ENCODE results near the gene CNIH3. TPM values are rescaled to one million over a fixed set of nuclear protein-coding genes. Genes with fewer than 3 reads are reported as not detected.
"Not testable (repeated sequence)": the region's sequence is repeated elsewhere in the genome, so short reads cannot be mapped to it uniquely, and the experiment has no call there.

Gene CNIH3
- polyA plus RNA-seq, result 1 to 10 TPM in 1 of 4 donors, under 1 TPM in 1, not detected in 2; 0.70 to 2.1 TPM
- long read RNA-seq, donor 1, result 0 reads
- long read RNA-seq, donor 2, result 0 reads
- long read RNA-seq, donor 3, partial matches to known transcripts, result 0 of 1 reads
- long read RNA-seq, donor 3, other reads (novel, unspliced or antisense), result 0 of 1 reads
- long read RNA-seq, donor 4, result 0 reads
- long read RNA-seq, donor 5, result 0 reads
- long read RNA-seq, donor 6, result 0 reads
- long read RNA-seq, donor 7, result 0 reads
- long read RNA-seq, donor 8, result 0 reads
- long read RNA-seq, donor 9, result 0 reads
- long read RNA-seq, donor 10, result 0 reads

GRCh38 chr1:224615861-224616755 lies at the start of gene CNIH3:
Gene CNIH3, plus strand, starts transcription at chr1:224616317. Its CDS starts 858 bp downstream, at chr1:224617175.
- peak within 1 kb of the TSS in 2 of 3 donors; percentile 24 to 52 for H3K4me3 ChIP-seq (ENCODE audit: low read depth in 1 of 3, low read length in 3 of 3)
- 1 to 4% (median 2%) methylated on average over 82 to 91 of the region's 91 CpGs for WGBS, 3 donors
- peaks cover 0 to under 1% of the 10 kb centered on the region in 2 donors for H3K9me3 ChIP-seq (ENCODE audit: control insufficient read depth in 2 of 2, insufficient read depth in 1 of 2, low read depth in 1 of 2, low read length in 1 of 2)
- H3K27me3 ChIP-seq (ENCODE audit: control insufficient read depth in 3 of 3, insufficient read depth in 3 of 3, low read length in 3 of 3), result peaks cover 11 to 52% (median 22%) of the 10 kb centered on the region in 3 donors
- peaks cover 0 to 12% (median 0%) of the 10 kb centered on the region in 3 donors for H3K4me1 ChIP-seq (ENCODE audit: control insufficient read depth in 3 of 3, insufficient read depth in 2 of 3, low read depth in 1 of 3, low read length in 2 of 3)
- H3K36me3 ChIP-seq (ENCODE audit: control insufficient read depth in 3 of 3, insufficient read depth in 2 of 3, low read depth in 1 of 3, low read length in 3 of 3), result no peaks in the 10 kb centered on the region
- DNase-seq (peak in 1 of 2 donors; percentile 67), FAIRE-seq (no peak)
- no peak within 1 kb of the TSS for H3K27ac ChIP-seq (ENCODE audit: low read depth in 1 of 3, low read length in 2 of 3)

DNA sequence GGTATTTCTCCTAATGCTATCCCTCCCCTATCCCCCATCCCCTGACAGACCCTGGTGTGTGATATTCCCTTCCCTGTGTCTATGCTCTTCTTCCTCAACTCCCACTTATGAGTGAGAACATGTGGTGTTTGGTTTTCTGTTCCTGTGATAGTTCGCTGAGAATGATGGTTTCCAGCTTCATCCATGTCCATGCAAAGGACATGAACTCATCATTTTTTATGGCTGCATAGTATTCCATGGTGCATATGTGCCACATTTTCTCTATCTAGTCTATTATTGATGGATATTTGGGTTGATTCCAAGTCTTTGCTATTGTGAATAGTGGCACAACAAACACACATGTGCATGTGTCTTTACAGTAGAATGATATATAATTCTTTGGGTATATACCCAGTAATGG lies 49.6 kb upstream of the CNIH3 start:
- not testable (repeated sequence) for H3K27me3 ChIP-seq (ENCODE audit: control insufficient read depth in 3 of 3, insufficient read depth in 3 of 3, low read length in 3 of 3); DNase-seq; FAIRE-seq; H3K9me3 ChIP-seq (ENCODE audit: control insufficient read depth in 2 of 2, insufficient read depth in 1 of 2, low read depth in 1 of 2, low read length in 1 of 2); H3K4me1 ChIP-seq (ENCODE audit: control insufficient read depth in 3 of 3, insufficient read depth in 2 of 3, low read depth in 1 of 3, low read length in 2 of 3); H3K36me3 ChIP-seq (ENCODE audit: control insufficient read depth in 3 of 3, insufficient read depth in 2 of 3, low read depth in 1 of 3, low read length in 3 of 3); H3K27ac ChIP-seq (ENCODE audit: low read depth in 1 of 3, low read length in 2 of 3); H3K4me3 ChIP-seq (ENCODE audit: low read depth in 1 of 3, low read length in 3 of 3)
- 72 to 83% (median 77%) methylated on average over 1 of the region's 1 CpG for WGBS, 3 donors

- Histone ChIP-seq H3K36me3 (ENCODE audit: control insufficient read depth in 3 of 3, insufficient read depth in 2 of 3, low read depth in 1 of 3, low read length in 3 of 3) (no peaks in the 10 kb centered on the region), H3K9me3 (ENCODE audit: control insufficient read depth in 2 of 2, insufficient read depth in 1 of 2, low read depth in 1 of 2, low read length in 1 of 2) (no peaks in the 10 kb centered on the region), H3K27me3 (ENCODE audit: control insufficient read depth in 3 of 3, insufficient read depth in 3 of 3, low read length in 3 of 3) (no peaks in the 10 kb centered on the region), H3K27ac (ENCODE audit: low read depth in 1 of 3, low read length in 2 of 3) (no peak overlapping the region), H3K4me1 (ENCODE audit: control insufficient read depth in 3 of 3, insufficient read depth in 2 of 3, low read depth in 1 of 3, low read length in 2 of 3) (no peaks in the 10 kb centered on the region), H3K4me3 (ENCODE audit: low read depth in 1 of 3, low read length in 3 of 3) (no peak overlapping the region)
- 88 to 95% (median 92%) methylated on average over 6 of the region's 6 CpGs for WGBS, 3 donors
- FAIRE-seq, result no peak
- DNase-seq, result no peak
These were observed 46.8 kb upstream of the CNIH3 start for GRCh38 chr1:224569276-224569675.

DNA sequence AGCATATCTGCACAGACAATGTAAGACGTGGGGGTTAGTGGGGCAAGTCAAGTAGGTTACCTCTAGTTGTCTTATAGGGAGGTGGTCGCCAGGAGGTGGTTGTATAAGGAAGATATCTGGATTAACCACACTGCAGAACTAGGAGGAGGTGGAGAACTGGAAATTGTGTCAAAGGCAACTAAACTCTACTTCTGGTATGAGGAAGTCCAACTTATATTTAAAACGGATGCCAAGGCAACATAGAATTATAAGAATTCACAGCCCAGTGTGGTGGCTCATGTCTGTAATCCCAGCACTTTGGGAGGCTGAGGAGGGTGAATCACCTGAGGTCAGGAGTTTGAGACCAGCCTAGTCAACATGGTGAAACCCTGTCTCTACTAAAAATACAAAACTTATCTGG lies 44.1 kb upstream of the CNIH3 start:
- not testable (repeated sequence) for H3K4me3 ChIP-seq (ENCODE audit: low read depth in 1 of 3, low read length in 3 of 3); H3K27ac ChIP-seq (ENCODE audit: low read depth in 1 of 3, low read length in 2 of 3); H3K27me3 ChIP-seq (ENCODE audit: control insufficient read depth in 3 of 3, insufficient read depth in 3 of 3, low read length in 3 of 3); H3K4me1 ChIP-seq (ENCODE audit: control insufficient read depth in 3 of 3, insufficient read depth in 2 of 3, low read depth in 1 of 3, low read length in 2 of 3); FAIRE-seq; DNase-seq; H3K36me3 ChIP-seq (ENCODE audit: control insufficient read depth in 3 of 3, insufficient read depth in 2 of 3, low read depth in 1 of 3, low read length in 3 of 3); H3K9me3 ChIP-seq (ENCODE audit: control insufficient read depth in 2 of 2, insufficient read depth in 1 of 2, low read depth in 1 of 2, low read length in 1 of 2)
- 48 to 72% (median 60%) methylated on average over 3 of the region's 3 CpGs for WGBS, 3 donors

DNA sequence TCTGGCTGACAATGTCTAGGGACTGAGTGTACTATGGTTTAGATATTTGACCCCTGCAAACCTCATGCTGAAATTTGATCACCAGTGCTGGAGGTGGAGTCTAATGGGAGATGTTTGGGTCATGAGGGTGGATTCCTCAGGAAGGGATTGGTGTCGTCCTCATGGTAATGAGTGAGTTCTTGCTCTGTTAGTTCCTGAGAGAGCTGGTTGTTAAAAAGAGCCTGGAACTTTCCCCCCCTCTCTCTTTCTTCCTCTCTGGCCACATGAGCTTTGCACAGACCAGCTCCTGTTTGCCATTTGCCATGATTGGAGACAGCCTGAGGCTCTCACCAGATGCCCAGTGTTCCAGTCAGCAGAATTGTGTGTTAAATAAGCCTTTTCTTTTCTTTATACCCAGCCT lies 36.6 kb upstream of the CNIH3 start:
- no peak for FAIRE-seq

DNA sequence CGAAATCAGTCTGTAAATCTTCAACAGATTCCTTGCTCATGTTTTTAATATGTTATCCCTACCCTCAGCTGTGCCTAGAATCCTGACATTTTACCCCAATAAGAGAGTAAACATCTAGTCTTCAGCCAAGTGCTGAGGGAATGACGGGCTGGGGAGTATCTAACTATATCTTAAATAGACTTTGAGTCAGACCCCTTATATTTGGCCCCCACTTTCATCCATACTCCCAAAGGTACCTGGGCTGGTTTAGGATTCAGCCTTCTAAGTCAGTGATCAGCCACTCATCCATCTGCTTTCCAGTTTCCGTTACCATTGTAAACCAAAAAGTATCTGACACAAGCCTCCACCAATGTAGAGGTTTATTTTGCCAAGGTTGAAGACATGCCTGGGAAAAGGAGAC lies 36.1 kb upstream of the CNIH3 start:
- 63 to 83% (median 74%) methylated on average over 3 of the region's 3 CpGs for WGBS, 3 donors
- no peak overlapping the region for H3K27ac ChIP-seq (ENCODE audit: low read depth in 1 of 3, low read length in 2 of 3)
- H3K4me1 ChIP-seq (ENCODE audit: control insufficient read depth in 3 of 3, insufficient read depth in 2 of 3, low read depth in 1 of 3, low read length in 2 of 3), result no peaks in the 10 kb centered on the region
- FAIRE-seq (no peak), DNase-seq (no peak)
- peaks cover 0 to 4% (median 0%) of the 10 kb centered on the region in 3 donors for H3K27me3 ChIP-seq (ENCODE audit: control insufficient read depth in 3 of 3, insufficient read depth in 3 of 3, low read length in 3 of 3)
- no peak overlapping the region for H3K4me3 ChIP-seq (ENCODE audit: low read depth in 1 of 3, low read length in 3 of 3)
- H3K36me3 ChIP-seq (ENCODE audit: control insufficient read depth in 3 of 3, insufficient read depth in 2 of 3, low read depth in 1 of 3, low read length in 3 of 3), result no peaks in the 10 kb centered on the region
- no peaks in the 10 kb centered on the region for H3K9me3 ChIP-seq (ENCODE audit: control insufficient read depth in 2 of 2, insufficient read depth in 1 of 2, low read depth in 1 of 2, low read length in 1 of 2)

More for the DNA sequence above, 36.6 kb upstream of the CNIH3 start:
- H3K9me3 ChIP-seq (ENCODE audit: control insufficient read depth in 2 of 2, insufficient read depth in 1 of 2, low read depth in 1 of 2, low read length in 1 of 2), result no peaks in the 10 kb centered on the region
- no peak for DNase-seq
- peaks cover 0 to 4% (median 0%) of the 10 kb centered on the region in 3 donors for H3K27me3 ChIP-seq (ENCODE audit: control insufficient read depth in 3 of 3, insufficient read depth in 3 of 3, low read length in 3 of 3)
- 35 to 63% (median 44%) methylated on average over 1 of the region's 1 CpG for WGBS, 3 donors
- H3K4me1 ChIP-seq (ENCODE audit: control insufficient read depth in 3 of 3, insufficient read depth in 2 of 3, low read depth in 1 of 3, low read length in 2 of 3), result no peaks in the 10 kb centered on the region
- H3K27ac ChIP-seq (ENCODE audit: low read depth in 1 of 3, low read length in 2 of 3), result no peak overlapping the region
- no peak overlapping the region for H3K4me3 ChIP-seq (ENCODE audit: low read depth in 1 of 3, low read length in 3 of 3)
- H3K36me3 ChIP-seq (ENCODE audit: control insufficient read depth in 3 of 3, insufficient read depth in 2 of 3, low read depth in 1 of 3, low read length in 3 of 3), result no peaks in the 10 kb centered on the region

GRCh38 chr1:224582041-224582440 lies 34.1 kb upstream of the CNIH3 start:
- Histone ChIP-seq H3K27ac (ENCODE audit: low read depth in 1 of 3, low read length in 2 of 3) (no peak overlapping the region), H3K36me3 (ENCODE audit: control insufficient read depth in 3 of 3, insufficient read depth in 2 of 3, low read depth in 1 of 3, low read length in 3 of 3) (no peaks in the 10 kb centered on the region), H3K9me3 (ENCODE audit: control insufficient read depth in 2 of 2, insufficient read depth in 1 of 2, low read depth in 1 of 2, low read length in 1 of 2) (no peaks in the 10 kb centered on the region), H3K4me1 (ENCODE audit: control insufficient read depth in 3 of 3, insufficient read depth in 2 of 3, low read depth in 1 of 3, low read length in 2 of 3) (no peaks in the 10 kb centered on the region), H3K4me3 (ENCODE audit: low read depth in 1 of 3, low read length in 3 of 3) (no peak overlapping the region), H3K27me3 (ENCODE audit: control insufficient read depth in 3 of 3, insufficient read depth in 3 of 3, low read length in 3 of 3) (peaks cover 0 to 4% (median 0%) of the 10 kb centered on the region in 3 donors)
- FAIRE-seq (no peak), DNase-seq (no peak)
- 3 to 22% (median 10%) methylated on average over 1 of the region's 1 CpG for WGBS, 3 donors

DNA sequence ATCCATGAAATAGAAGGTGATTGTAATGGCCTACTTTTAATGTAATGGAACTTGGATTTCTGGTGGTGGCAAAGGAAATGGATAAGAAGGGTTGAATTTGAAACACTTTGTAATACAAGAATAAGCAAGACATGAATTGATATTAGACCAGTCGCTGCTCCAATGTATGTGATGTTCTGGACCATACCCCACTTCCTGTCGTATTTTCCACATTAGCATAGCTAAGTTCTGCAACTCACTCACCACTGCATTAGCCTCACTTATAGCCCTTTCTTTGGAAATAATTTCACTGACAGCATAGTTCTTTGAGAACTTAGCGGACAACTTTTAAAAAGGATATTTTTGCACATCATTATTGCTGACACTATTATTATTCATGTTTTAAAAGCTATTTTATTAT lies 32.3 kb upstream of the CNIH3 start:
- Histone ChIP-seq H3K4me1 (ENCODE audit: control insufficient read depth in 3 of 3, insufficient read depth in 2 of 3, low read depth in 1 of 3, low read length in 2 of 3) (no peaks in the 10 kb centered on the region), H3K4me3 (ENCODE audit: low read depth in 1 of 3, low read length in 3 of 3) (no peak overlapping the region), H3K36me3 (ENCODE audit: control insufficient read depth in 3 of 3, insufficient read depth in 2 of 3, low read depth in 1 of 3, low read length in 3 of 3) (no peaks in the 10 kb centered on the region), H3K27ac (ENCODE audit: low read depth in 1 of 3, low read length in 2 of 3) (no peak overlapping the region), H3K27me3 (ENCODE audit: control insufficient read depth in 3 of 3, insufficient read depth in 3 of 3, low read length in 3 of 3) (peaks cover 0 to 4% (median 0%) of the 10 kb centered on the region in 3 donors), H3K9me3 (ENCODE audit: control insufficient read depth in 2 of 2, insufficient read depth in 1 of 2, low read depth in 1 of 2, low read length in 1 of 2) (peaks cover 0 to 2% of the 10 kb centered on the region in 2 donors)
- FAIRE-seq (no peak), DNase-seq (no peak)
- WGBS, 3 donors, result 91 to 94% (median 92%) methylated on average over 3 of the region's 3 CpGs

Data from small intestine (tissue), 16 donors.